ENCODE measurements around the gene ABCB8.

Gene ABCB8

DNA sequence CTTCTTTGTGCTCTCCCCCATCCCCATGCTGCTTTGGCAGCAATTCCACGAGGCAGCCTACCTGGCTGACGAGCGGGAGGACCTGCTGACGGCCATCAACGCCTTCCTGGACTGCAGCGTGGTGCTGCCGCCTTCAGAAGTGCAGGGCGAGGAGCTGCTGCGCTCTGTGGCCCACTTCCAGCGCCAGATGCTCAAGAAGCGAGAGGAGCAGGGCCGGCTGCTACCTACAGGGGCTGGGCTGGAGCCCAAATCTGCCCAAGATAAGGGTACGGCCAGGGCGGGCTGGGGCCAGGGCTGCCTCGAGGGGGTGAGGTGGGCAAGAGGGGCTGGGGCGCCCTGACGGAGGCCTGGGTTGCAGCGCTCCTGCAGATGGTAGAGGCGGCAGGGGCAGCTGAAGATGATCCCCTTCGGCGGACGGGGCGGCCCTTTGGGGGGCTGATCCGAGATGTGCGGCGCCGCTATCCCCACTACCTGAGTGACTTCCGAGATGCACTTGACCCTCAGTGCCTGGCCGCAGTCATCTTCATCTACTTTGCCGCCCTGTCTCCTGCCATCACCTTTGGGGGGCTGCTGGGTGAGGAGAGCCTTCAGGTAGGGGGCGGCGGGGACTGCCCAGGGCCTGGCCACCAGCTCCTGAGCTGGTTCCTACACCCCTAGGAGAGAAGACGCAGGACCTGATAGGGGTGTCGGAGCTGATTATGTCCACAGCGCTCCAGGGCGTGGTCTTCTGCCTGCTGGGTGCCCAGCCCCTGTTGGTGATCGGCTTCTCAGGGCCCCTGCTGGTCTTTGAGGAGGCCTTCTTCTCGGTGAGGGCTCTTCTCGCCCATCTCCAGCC lies 43.0 kb downstream of the ABCB8 start (continued):
- TF ChIP-seq, protein P1, sequence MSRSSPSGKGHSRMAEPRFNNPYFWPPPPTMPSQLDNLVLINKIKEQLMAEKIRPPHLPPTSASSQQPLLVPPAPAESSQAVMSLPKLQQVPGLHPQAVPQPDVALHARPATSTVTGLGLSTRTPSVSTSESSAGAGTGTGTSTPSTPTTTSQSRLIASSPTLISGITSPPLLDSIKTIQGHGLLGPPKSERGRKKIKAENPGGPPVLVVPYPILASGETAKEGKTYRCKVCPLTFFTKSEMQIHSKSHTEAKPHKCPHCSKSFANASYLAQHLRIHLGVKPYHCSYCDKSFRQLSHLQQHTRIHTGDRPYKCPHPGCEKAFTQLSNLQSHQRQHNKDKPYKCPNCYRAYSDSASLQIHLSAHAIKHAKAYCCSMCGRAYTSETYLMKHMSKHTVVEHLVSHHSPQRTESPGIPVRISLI (tag by site-specific recombination; IDR thresholded peaks at IDR 0.05): no peak

DNA sequence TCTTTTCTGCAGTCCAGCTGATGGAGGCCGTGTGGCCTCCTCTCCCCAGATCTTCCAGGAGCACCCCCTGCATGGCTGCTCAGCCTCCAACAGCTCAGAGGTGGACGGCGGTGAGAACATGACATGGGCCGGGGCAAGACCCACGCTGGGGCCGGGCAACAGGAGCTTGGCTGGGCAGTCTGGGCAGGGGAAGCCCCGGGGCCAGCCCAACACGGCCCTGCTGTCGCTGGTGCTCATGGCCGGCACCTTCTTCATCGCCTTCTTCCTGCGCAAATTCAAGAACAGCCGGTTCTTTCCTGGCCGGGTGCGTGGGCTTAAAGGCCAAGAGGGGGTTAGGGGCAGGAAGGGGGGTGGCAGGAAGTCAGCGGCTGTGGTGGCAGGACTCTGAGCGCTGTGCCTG lies 45.7 kb downstream of the ABCB8 start:
- H3K9me3 ChIP-seq (ENCODE audit: control insufficient read depth, insufficient read depth, low read depth, low read length): no peaks in the 10 kb centered on the region
- no peak overlapping the region for H3K4me3 ChIP-seq (ENCODE audit: low read depth, low read length)
- no peak overlapping the region for H3K27ac ChIP-seq (ENCODE audit: extremely low read depth, low read depth, low read length)
- ChIA-PET POLR2A (interaction anchor here (0.6 to 3.3 kb wide), 4 partner anchors 11 to 37 kb away, joined by 4 to 7 read pairs (median 6); no protein-coding TSS in a partner anchor), CTCF (no interaction called here)
- no peak for TF ChIP-seq ZNF785 (tag by site-specific recombination; IDR thresholded peaks at IDR 0.05)
- no peak for TF ChIP-seq ZNF701 (tag by site-specific recombination; IDR thresholded peaks at IDR 0.05)
- TF ChIP-seq TRIM28 (IDR thresholded peaks at IDR 0.05; ENCODE audit: borderline replicate concordance, low read length): no peak
- TF ChIP-seq ZNF670 (tag by site-specific recombination; IDR thresholded peaks at IDR 0.05; ENCODE audit: low read depth): no peak
- no peak for TF ChIP-seq GLIS1 (tag by site-specific recombination; IDR thresholded peaks at IDR 0.05)
- TF ChIP-seq, protein P2, sequence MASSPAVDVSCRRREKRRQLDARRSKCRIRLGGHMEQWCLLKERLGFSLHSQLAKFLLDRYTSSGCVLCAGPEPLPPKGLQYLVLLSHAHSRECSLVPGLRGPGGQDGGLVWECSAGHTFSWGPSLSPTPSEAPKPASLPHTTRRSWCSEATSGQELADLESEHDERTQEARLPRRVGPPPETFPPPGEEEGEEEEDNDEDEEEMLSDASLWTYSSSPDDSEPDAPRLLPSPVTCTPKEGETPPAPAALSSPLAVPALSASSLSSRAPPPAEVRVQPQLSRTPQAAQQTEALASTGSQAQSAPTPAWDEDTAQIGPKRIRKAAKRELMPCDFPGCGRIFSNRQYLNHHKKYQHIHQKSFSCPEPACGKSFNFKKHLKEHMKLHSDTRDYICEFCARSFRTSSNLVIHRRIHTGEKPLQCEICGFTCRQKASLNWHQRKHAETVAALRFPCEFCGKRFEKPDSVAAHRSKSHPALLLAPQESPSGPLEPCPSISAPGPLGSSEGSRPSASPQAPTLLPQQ (tag by site-specific recombination; IDR thresholded peaks at IDR 0.05): no peak
- TF ChIP-seq ZNF266 (tag by site-specific recombination; IDR thresholded peaks at IDR 0.05; ENCODE audit: low read depth): no peak
- no peak for TF ChIP-seq HOXA7 (CRISPR knock-in tag; IDR thresholded peaks at IDR 0.05; ENCODE audit: borderline replicate concordance)
- peaks cover 15 to 88% of the 10 kb centered on the region in 2 experiments; a peak in 2 of 3 replicates for H3K36me3 ChIP-seq (ENCODE audit: control insufficient read depth in 2 of 2, insufficient read depth in 1 of 2, low read length in 2 of 2)
- no peaks in the 10 kb centered on the region for H3K4me1 ChIP-seq (ENCODE audit: control insufficient read depth, insufficient read depth, low read length)

DNA sequence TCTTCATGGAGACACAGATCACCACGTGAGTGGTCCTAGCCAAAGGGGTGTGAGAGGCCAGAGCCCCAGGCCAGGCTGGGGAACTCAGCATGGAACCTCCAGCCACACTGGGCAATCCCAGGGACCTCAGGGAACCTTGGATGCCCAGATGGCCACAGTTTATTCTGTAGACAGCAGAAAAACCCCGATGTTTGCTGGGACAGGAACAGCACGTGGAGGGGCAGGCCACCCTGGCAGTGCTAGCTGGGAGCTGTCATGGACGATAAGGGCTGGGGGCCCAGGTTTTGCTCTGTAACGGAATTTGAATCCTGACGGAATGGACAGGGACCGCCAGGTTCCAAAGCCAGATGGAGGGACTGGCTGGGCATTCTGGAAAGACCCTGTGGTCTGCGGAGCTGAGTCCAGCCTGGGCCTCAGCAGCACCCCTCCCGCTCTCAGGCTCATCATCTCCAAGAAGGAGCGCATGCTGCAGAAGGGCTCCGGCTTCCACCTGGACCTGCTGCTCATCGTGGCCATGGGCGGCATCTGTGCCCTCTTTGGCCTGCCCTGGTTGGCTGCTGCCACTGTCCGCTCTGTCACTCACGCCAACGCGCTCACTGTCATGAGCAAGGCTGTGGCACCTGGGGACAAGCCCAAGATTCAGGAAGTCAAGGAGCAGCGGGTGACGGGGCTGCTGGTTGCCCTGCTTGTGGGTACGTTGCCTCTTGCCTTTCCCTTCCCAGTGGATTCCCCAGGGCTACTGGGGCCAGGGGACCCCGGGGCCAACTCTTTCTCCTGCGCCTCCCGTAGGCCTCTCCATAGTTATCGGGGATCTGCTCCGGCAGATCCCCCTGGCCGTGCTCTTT lies 46.8 kb downstream of the ABCB8 start:
- TF ChIP-seq, protein P3, sequence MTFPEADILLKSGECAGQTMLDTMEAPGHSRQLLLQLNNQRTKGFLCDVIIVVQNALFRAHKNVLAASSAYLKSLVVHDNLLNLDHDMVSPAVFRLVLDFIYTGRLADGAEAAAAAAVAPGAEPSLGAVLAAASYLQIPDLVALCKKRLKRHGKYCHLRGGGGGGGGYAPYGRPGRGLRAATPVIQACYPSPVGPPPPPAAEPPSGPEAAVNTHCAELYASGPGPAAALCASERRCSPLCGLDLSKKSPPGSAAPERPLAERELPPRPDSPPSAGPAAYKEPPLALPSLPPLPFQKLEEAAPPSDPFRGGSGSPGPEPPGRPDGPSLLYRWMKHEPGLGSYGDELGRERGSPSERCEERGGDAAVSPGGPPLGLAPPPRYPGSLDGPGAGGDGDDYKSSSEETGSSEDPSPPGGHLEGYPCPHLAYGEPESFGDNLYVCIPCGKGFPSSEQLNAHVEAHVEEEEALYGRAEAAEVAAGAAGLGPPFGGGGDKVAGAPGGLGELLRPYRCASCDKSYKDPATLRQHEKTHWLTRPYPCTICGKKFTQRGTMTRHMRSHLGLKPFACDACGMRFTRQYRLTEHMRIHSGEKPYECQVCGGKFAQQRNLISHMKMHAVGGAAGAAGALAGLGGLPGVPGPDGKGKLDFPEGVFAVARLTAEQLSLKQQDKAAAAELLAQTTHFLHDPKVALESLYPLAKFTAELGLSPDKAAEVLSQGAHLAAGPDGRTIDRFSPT (tag by site-specific recombination; IDR thresholded peaks at IDR 0.05): 0 out of 2 replicates have a peak, but pooled peaks have one; percentile 21
- TF ChIP-seq GLI2 (tag by site-specific recombination; IDR thresholded peaks at IDR 0.05; ENCODE audit: borderline replicate concordance, low read depth): no peak
- TF ChIP-seq, protein P4, sequence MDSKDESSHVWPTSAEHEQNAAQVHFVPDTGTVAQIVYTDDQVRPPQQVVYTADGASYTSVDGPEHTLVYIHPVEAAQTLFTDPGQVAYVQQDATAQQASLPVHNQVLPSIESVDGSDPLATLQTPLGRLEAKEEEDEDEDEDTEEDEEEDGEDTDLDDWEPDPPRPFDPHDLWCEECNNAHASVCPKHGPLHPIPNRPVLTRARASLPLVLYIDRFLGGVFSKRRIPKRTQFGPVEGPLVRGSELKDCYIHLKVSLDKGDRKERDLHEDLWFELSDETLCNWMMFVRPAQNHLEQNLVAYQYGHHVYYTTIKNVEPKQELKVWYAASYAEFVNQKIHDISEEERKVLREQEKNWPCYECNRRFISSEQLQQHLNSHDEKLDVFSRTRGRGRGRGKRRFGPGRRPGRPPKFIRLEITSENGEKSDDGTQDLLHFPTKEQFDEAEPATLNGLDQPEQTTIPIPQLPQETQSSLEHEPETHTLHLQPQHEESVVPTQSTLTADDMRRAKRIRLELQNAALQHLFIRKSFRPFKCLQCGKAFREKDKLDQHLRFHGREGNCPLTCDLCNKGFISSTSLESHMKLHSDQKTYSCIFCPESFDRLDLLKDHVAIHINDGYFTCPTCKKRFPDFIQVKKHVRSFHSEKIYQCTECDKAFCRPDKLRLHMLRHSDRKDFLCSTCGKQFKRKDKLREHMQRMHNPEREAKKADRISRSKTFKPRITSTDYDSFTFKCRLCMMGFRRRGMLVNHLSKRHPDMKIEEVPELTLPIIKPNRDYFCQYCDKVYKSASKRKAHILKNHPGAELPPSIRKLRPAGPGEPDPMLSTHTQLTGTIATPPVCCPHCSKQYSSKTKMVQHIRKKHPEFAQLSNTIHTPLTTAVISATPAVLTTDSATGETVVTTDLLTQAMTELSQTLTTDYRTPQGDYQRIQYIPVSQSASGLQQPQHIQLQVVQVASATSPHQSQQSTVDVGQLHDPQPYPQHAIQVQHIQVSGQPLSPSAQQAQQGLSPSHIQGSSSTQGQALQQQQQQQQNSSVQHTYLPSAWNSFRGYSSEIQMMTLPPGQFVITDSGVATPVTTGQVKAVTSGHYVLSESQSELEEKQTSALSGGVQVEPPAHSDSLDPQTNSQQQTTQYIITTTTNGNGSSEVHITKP (tag by site-specific recombination; IDR thresholded peaks at IDR 0.05): peak; percentile 71
- Histone ChIP-seq H3K27ac (ENCODE audit: extremely low read depth, low read depth, low read length) (no peak overlapping the region), H3K4me3 (ENCODE audit: low read depth, low read length) (no peak overlapping the region), H3K9me3 (ENCODE audit: control insufficient read depth, insufficient read depth, low read depth, low read length) (no peaks in the 10 kb centered on the region), H3K4me1 (ENCODE audit: control insufficient read depth, insufficient read depth, low read length) (peaks cover 4% of the 10 kb centered on the region; the same call in 1 of the 2 replicates), H3K36me3 (ENCODE audit: control insufficient read depth in 2 of 2, insufficient read depth in 1 of 2, low read length in 2 of 2) (peaks cover 15 to 86% of the 10 kb centered on the region in 2 experiments; a peak in 2 of 3 replicates)
- ChIA-PET POLR2A (interaction anchor here (0.6 to 4.8 kb wide), 6 partner anchors 9 to 128 kb away, joined by 3 to 22 read pairs (median 7); partner anchors contain the start of gene ABCB8), CTCF (no interaction called here)

Data from HEK293 (cell line).